Thyroid gland (tissue), 4 donors: Measurements from ENCODE around the gene TMEM167A.

Source experiments
- POLR2A ChIP-seq, 2 donors: fragments of 450-650 bp; IDR thresholded peaks; one replicate each; pipeline ENCODE4 v1.6.1; 2017; ENCODE audit warnings: antibody characterized with exemption in 2 of 2, mild to moderate bottlenecking in 2 of 2, moderate library complexity in 1 of 2
- TF ChIP-seq, protein P1 (sequence below), 6 experiments: fragments of 200-600 bp in 3 of 6; fragments of 450-650 bp in 3 of 6; sonication (generic) in 3 of 6; IDR thresholded peaks; one replicate each; pipeline ENCODE4 v1.5.1; 2016 to 2019; ENCODE audit warnings: antibody characterized with exemption in 6 of 6, mild to moderate bottlenecking in 2 of 6, inconsistent platforms in 1 of 6, moderate library complexity in 1 of 6

- TF ChIP-seq, protein P1, sequence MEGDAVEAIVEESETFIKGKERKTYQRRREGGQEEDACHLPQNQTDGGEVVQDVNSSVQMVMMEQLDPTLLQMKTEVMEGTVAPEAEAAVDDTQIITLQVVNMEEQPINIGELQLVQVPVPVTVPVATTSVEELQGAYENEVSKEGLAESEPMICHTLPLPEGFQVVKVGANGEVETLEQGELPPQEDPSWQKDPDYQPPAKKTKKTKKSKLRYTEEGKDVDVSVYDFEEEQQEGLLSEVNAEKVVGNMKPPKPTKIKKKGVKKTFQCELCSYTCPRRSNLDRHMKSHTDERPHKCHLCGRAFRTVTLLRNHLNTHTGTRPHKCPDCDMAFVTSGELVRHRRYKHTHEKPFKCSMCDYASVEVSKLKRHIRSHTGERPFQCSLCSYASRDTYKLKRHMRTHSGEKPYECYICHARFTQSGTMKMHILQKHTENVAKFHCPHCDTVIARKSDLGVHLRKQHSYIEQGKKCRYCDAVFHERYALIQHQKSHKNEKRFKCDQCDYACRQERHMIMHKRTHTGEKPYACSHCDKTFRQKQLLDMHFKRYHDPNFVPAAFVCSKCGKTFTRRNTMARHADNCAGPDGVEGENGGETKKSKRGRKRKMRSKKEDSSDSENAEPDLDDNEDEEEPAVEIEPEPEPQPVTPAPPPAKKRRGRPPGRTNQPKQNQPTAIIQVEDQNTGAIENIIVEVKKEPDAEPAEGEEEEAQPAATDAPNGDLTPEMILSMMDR (IDR thresholded peaks at IDR 0.05): no peak
- no peak for TF ChIP-seq POLR2A (IDR thresholded peaks at IDR 0.05)
These were observed 13.0 kb upstream of the TMEM167A start for GRCh38 chr5:83090169-83090568.
